Measurements from ENCODE around the gene OTOS. TPM values are rescaled to one million over a fixed set of nuclear protein-coding genes. Genes with fewer than 3 reads are reported as not detected.
A peak's percentile ranks its signal among the peaks of the same experiment; 100 is the strongest.

The OTOS gene
- total RNA-seq, 1 donor: not detected

GRCh38 chr2:240157147-240157470 lies 16.7 kb upstream of the OTOS start:
- H3K4me2 ChIP-seq (ENCODE audit: insufficient read depth, low read length): no peak overlapping the region
- no peak overlapping the region for H2AFZ ChIP-seq (ENCODE audit: low read length)
- H4K20me1 ChIP-seq (ENCODE audit: insufficient read depth, low read length): no peaks in the 10 kb centered on the region
- peak; percentile 51 for DNase-seq (ENCODE audit: insufficient read length, low spot score, missing footprints)
- no peak overlapping the region for H3K4me3 ChIP-seq (ENCODE audit: insufficient read depth, low read length)
- no peak overlapping the region for H3K27ac ChIP-seq (ENCODE audit: low read depth, low read length)
- no peaks in the 10 kb centered on the region for H3K79me2 ChIP-seq (ENCODE audit: insufficient read depth, low read length)
- H3K4me1 ChIP-seq (ENCODE audit: insufficient read depth, low read length): no peaks in the 10 kb centered on the region
- peaks cover 3% of the 10 kb centered on the region for H3K27me3 ChIP-seq (ENCODE audit: insufficient read depth, low read length)
- no peak for TF ChIP-seq CTCF (IDR thresholded peaks at IDR 0.05; ENCODE audit: extremely low read depth, low read depth, low read length)
- H3K36me3 ChIP-seq (ENCODE audit: insufficient read depth, low read length): no peaks in the 10 kb centered on the region
- H3K9me3 ChIP-seq (ENCODE audit: low read depth, low read length): no peaks in the 10 kb centered on the region

GRCh38 chr2:240156435-240157146 lies 16.1 kb upstream of the OTOS start:
- Histone ChIP-seq H3K9me3 (ENCODE audit: low read depth, low read length) (no peaks in the 10 kb centered on the region), H3K4me2 (ENCODE audit: insufficient read depth, low read length) (no peak overlapping the region)
- TF ChIP-seq CTCF (IDR thresholded peaks at IDR 0.05; ENCODE audit: extremely low read depth, low read depth, low read length): no peak

GRCh38 chr2:240155745-240156390 lies 15.4 kb upstream of the OTOS start:
- H3K4me1 ChIP-seq (ENCODE audit: insufficient read depth, low read length): no peaks in the 10 kb centered on the region
- H3K79me2 ChIP-seq (ENCODE audit: insufficient read depth, low read length): no peaks in the 10 kb centered on the region
- no peaks in the 10 kb centered on the region for H3K9me3 ChIP-seq (ENCODE audit: low read depth, low read length)
- H3K27me3 ChIP-seq (ENCODE audit: insufficient read depth, low read length): peaks cover 10% of the 10 kb centered on the region
- H3K27ac ChIP-seq (ENCODE audit: low read depth, low read length): no peak overlapping the region
- no peaks in the 10 kb centered on the region for H4K20me1 ChIP-seq (ENCODE audit: insufficient read depth, low read length)
- no peak overlapping the region for H3K4me2 ChIP-seq (ENCODE audit: insufficient read depth, low read length)
- no peaks in the 10 kb centered on the region for H3K36me3 ChIP-seq (ENCODE audit: insufficient read depth, low read length)
- no peak for TF ChIP-seq CTCF (IDR thresholded peaks at IDR 0.05; ENCODE audit: extremely low read depth, low read depth, low read length)
- no peak overlapping the region for H3K4me3 ChIP-seq (ENCODE audit: insufficient read depth, low read length)
- H2AFZ ChIP-seq (ENCODE audit: low read length): no peak overlapping the region
- DNase-seq (ENCODE audit: insufficient read length, low spot score, missing footprints): peak; percentile 56

More at GRCh38 chr2:240156435-240157146, 16.1 kb upstream of the OTOS start:
- no peak overlapping the region for H3K4me3 ChIP-seq (ENCODE audit: insufficient read depth, low read length)
- H3K79me2 ChIP-seq (ENCODE audit: insufficient read depth, low read length): no peaks in the 10 kb centered on the region
- DNase-seq (ENCODE audit: insufficient read length, low spot score, missing footprints): peak; percentile 71
- no peaks in the 10 kb centered on the region for H3K36me3 ChIP-seq (ENCODE audit: insufficient read depth, low read length)
- H3K27me3 ChIP-seq (ENCODE audit: insufficient read depth, low read length): peaks cover 6% of the 10 kb centered on the region
- H3K4me1 ChIP-seq (ENCODE audit: insufficient read depth, low read length): no peaks in the 10 kb centered on the region
- no peak overlapping the region for H2AFZ ChIP-seq (ENCODE audit: low read length)
- H3K27ac ChIP-seq (ENCODE audit: low read depth, low read length): no peak overlapping the region
- H4K20me1 ChIP-seq (ENCODE audit: insufficient read depth, low read length): no peaks in the 10 kb centered on the region

- Histone ChIP-seq H3K4me2 (ENCODE audit: insufficient read depth, low read length) (no peak overlapping the region), H3K79me2 (ENCODE audit: insufficient read depth, low read length) (no peaks in the 10 kb centered on the region), H3K27ac (ENCODE audit: low read depth, low read length) (no peak overlapping the region), H2AFZ (ENCODE audit: low read length) (no peak overlapping the region), H4K20me1 (ENCODE audit: insufficient read depth, low read length) (no peaks in the 10 kb centered on the region), H3K36me3 (ENCODE audit: insufficient read depth, low read length) (no peaks in the 10 kb centered on the region), H3K9me3 (ENCODE audit: low read depth, low read length) (no peaks in the 10 kb centered on the region), H3K27me3 (ENCODE audit: insufficient read depth, low read length) (peaks cover 10% of the 10 kb centered on the region), H3K4me1 (ENCODE audit: insufficient read depth, low read length) (no peaks in the 10 kb centered on the region), H3K4me3 (ENCODE audit: insufficient read depth, low read length) (no peak overlapping the region)
- DNase-seq (ENCODE audit: insufficient read length, low spot score, missing footprints): peak; percentile 51
- TF ChIP-seq CTCF (IDR thresholded peaks at IDR 0.05; ENCODE audit: extremely low read depth, low read depth, low read length): no peak
Observed at GRCh38 chr2:240155048-240155744, 14.7 kb upstream of the OTOS start.
